Esophagus squamous epithelium (tissue), 5 donors: Measurements from ENCODE around the gene MRC1. TPM values are rescaled to one million over a fixed set of nuclear protein-coding genes. Genes with fewer than 3 reads are reported as not detected.

ENCODE experiments used
- DNase-seq: peaks from one replicate; lab custom pipeline; 2025; lab: John Stamatoyannopoulos, UW
- H3K27ac ChIP-seq, 4 donors: fragments of 200-600 bp; sonication (generic); one replicate each; pipeline ENCODE4 v1.5.1; 2016 to 2019; ENCODE audit warnings: mild to moderate bottlenecking in 1 of 4
- H3K27me3 ChIP-seq, 4 donors: fragments of 200-600 bp; sonication (generic); 1 replicate in 3 of 4; 2 replicates in 1 of 4; pipeline versions ENCODE4 v1.5.1 to v1.6.0; 2017 to 2021; ENCODE audit warnings: antibody characterized with exemption in 1 of 4
- H3K36me3 ChIP-seq, 3 donors: fragments of 200-600 bp; sonication (generic); one replicate each; pipeline ENCODE4 v1.5.1; 2016 to 2019
- H3K4me1 ChIP-seq, 3 donors: fragments of 200-600 bp; sonication (generic); one replicate each; pipeline ENCODE4 v1.5.1; 2017 to 2019
- H3K4me3 ChIP-seq, 4 donors: fragments of 200-600 bp; sonication (generic); 1 replicate in 3 of 4; 2 replicates in 1 of 4; pipeline ENCODE4 v1.5.1; 2016 to 2019; ENCODE audit warnings: mild to moderate bottlenecking in 2 of 4, moderate library complexity in 1 of 4
- H3K9me3 ChIP-seq, 3 donors: fragments of 200-600 bp; sonication (generic); one replicate each; pipeline ENCODE4 v1.5.1; 2016 to 2019
- POLR2A ChIP-seq, 4 donors: fragments of 450-650 bp; IDR thresholded peaks; one replicate each; pipeline ENCODE4 v1.6.1; 2017; ENCODE audit warnings: antibody characterized with exemption in 4 of 4, mild to moderate bottlenecking in 4 of 4, moderate library complexity in 3 of 4
- WGBS, 2 donors: methylation state at CpG; one replicate each; pipeline ENCODE4 v1.1.5; 2018; 5-methylcytosine and 5-hydroxymethylcytosine counted together
- intact Hi-C: fragments of 100-400 bp; cut with DNase I; formaldehyde crosslinking; loops from one replicate; pipeline ENCODE4 v1.15.0; 2022
- total RNA-seq, 4 donors: library from RNA; depleted of rRNA; stranded (reverse); fragments of >200 nt; gene quantifications; one replicate each; pipeline ENCODE4 v1.1.0, GENCODE V29; 2016
- TF ChIP-seq, protein P1 (sequence below), 6 experiments: fragments of 450-650 bp in 4 of 6; fragments of 200-600 bp in 2 of 6; sonication (generic) in 2 of 6; IDR thresholded peaks; one replicate each; pipeline ENCODE4 v1.5.1; 2016 to 2019; ENCODE audit warnings: antibody characterized with exemption in 6 of 6, mild to moderate bottlenecking in 4 of 6, moderate library complexity in 4 of 6
- donor health status: DM: yes; HTN: yes; CAD: no.

MRC1 gene
- total RNA-seq, 4 donors from 2014 or later, result 0.42 to 43.1 (median 15.1) TPM

DNA sequence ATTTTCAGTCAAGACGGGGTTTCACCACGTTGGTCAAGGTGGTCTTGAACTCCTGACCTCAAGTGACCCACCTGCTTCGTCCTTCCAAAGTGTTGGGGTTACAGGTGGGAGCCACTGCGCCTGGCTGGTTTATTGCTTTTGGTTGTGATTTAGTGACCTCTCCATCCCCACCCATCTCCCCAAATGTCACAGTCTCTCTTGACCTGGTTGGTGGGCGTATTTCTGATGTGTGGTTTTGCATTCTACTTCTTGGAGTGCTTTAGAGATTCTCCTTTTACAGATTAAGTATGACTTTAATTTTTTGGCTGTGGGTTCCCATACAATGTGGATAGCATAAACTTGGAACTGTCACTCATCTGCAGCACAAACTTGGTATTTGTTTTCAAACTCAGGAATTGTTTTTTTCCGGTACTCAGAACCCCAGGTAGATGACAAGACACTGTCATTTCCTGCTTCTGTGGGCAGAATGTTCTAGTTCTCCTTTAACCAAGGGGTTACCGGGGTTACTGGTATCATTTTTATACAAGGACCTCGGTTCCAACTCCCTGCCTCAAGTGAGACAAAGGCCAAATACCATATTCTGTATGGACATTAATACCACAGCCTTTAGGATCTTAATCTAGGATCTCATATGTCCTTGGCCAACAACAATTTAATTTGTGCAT, 50.5 kb downstream of the MRC1 start:
- H3K9me3 ChIP-seq, result no peaks in the 10 kb centered on the region
- WGBS, 2 donors, result 69 to 71% methylated on average over 8 of the region's 8 CpGs
- no peak for DNase-seq
- TF ChIP-seq POLR2A (IDR thresholded peaks at IDR 0.05), result no peak
- TF ChIP-seq, protein P1, sequence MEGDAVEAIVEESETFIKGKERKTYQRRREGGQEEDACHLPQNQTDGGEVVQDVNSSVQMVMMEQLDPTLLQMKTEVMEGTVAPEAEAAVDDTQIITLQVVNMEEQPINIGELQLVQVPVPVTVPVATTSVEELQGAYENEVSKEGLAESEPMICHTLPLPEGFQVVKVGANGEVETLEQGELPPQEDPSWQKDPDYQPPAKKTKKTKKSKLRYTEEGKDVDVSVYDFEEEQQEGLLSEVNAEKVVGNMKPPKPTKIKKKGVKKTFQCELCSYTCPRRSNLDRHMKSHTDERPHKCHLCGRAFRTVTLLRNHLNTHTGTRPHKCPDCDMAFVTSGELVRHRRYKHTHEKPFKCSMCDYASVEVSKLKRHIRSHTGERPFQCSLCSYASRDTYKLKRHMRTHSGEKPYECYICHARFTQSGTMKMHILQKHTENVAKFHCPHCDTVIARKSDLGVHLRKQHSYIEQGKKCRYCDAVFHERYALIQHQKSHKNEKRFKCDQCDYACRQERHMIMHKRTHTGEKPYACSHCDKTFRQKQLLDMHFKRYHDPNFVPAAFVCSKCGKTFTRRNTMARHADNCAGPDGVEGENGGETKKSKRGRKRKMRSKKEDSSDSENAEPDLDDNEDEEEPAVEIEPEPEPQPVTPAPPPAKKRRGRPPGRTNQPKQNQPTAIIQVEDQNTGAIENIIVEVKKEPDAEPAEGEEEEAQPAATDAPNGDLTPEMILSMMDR (IDR thresholded peaks at IDR 0.05), result no peak
- no peaks in the 10 kb centered on the region for H3K27me3 ChIP-seq
- no peaks in the 10 kb centered on the region for H3K36me3 ChIP-seq
- no peak overlapping the region for H3K4me3 ChIP-seq
- H3K27ac ChIP-seq, result no peak overlapping the region
- intact Hi-C loops, result no loop called here
- H3K4me1 ChIP-seq, result no peaks in the 10 kb centered on the region

DNA sequence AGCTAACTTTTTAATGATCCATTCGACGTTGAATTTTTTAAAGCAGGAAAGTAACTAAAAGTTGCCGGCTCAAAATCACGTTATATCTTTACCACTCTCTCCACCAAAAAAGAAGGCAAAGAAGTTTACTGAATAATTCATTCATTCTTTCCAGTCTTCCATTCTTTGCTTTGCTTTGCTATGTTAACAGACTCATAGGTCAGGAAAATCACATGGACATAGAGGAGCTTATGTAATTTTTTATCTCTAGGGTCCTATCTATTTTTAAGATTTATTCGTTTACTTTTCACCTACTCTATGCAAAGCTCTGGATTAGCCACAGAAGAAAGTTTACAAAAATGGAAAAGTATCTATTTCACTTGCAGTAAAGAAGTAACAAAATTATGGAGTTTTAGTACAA, 52.6 kb downstream of the MRC1 start:
- WGBS, 2 donors, result 86 to 87% methylated on average over 5 of the region's 5 CpGs
- no peak for DNase-seq
- Histone ChIP-seq H3K4me1 (no peaks in the 10 kb centered on the region), H3K4me3 (no peak overlapping the region), H3K9me3 (no peaks in the 10 kb centered on the region), H3K27me3 (no peaks in the 10 kb centered on the region), H3K27ac (no peak overlapping the region), H3K36me3 (no peaks in the 10 kb centered on the region)
- TF ChIP-seq, protein P1 (IDR thresholded peaks at IDR 0.05), result no peak
- TF ChIP-seq POLR2A (IDR thresholded peaks at IDR 0.05), result no peak
- intact Hi-C loops, result no loop called here

DNA sequence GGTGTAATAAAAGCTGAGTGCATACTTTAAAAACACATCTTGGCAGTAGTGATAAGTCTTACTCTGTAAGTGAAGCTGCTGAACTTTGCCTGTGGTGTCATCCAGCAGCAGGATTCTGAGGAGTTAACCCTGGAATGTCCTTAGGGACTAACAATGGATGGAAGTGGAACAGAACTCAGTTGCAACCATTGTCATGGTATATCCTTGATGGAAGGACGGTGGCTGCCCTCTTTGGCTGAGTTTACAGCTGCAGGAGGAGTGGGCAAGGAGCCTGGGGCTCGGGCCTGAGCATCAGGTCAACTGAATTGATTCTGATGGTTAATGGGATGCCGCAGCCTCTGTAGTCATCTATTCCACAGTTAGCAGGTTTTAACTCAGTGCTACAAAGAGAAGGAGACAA, 56.2 kb downstream of the MRC1 start:
- TF ChIP-seq, protein P1 (IDR thresholded peaks at IDR 0.05), result no peak
- no peak for TF ChIP-seq POLR2A (IDR thresholded peaks at IDR 0.05)
- Histone ChIP-seq H3K36me3 (no peaks in the 10 kb centered on the region), H3K4me1 (no peaks in the 10 kb centered on the region), H3K9me3 (no peaks in the 10 kb centered on the region), H3K27me3 (no peaks in the 10 kb centered on the region), H3K27ac (no peak overlapping the region), H3K4me3 (no peak overlapping the region)
- intact Hi-C loops, result no loop called here
- 60 to 69% methylated on average over 2 to 3 of the region's 3 CpGs for WGBS, 2 donors
- no peak for DNase-seq

DNA sequence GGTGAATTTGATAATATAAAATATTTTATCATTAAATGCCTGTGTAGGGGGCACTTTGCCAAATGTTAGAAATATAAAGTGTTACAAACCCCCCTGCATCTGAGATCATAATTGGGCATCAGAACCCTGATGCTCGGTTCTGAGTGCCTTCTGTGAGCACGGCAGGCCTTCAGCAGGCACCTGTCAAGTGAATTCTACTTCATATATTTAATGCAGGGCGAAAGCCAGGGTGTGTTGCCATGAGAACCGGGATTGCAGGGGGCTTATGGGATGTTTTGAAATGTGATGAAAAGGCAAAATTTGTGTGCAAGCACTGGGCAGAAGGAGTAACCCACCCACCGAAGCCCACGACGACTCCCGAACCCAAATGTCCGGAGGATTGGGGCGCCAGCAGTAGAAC, 57.2 kb downstream of the MRC1 start:
- Histone ChIP-seq H3K4me3 (no peak overlapping the region), H3K9me3 (no peaks in the 10 kb centered on the region), H3K4me1 (no peaks in the 10 kb centered on the region), H3K36me3 (no peaks in the 10 kb centered on the region), H3K27me3 (no peaks in the 10 kb centered on the region), H3K27ac (no peak overlapping the region)
- 82 to 88% methylated on average over 10 of the region's 10 CpGs for WGBS, 2 donors
- intact Hi-C loops, result no loop called here
- TF ChIP-seq POLR2A (IDR thresholded peaks at IDR 0.05), result no peak
- TF ChIP-seq, protein P1 (IDR thresholded peaks at IDR 0.05), result no peak
- no peak for DNase-seq

DNA sequence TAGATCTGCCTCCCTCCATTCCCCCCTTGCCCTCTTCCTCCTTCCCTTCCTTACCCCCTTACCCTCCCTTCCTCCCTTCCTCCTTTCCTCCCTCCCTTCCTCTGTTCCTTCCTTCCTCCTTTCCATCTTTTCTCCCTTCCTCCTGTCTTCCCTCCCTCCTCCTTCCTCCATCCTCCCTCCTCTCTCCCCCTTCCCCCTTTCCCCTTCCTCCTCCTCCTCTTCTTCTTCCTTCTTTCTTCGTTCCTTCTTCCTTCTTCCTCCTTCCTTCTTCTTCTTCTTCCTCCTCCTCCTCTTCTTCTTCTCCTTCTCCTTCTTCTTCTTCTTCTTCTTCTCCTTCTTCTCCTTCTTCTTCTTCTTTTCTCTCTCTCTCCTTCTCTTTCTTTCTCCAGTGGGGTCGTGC, 57.9 kb downstream of the MRC1 start:
- Histone ChIP-seq H3K4me1 (no peaks in the 10 kb centered on the region), H3K27ac (no peak overlapping the region), H3K27me3 (no peaks in the 10 kb centered on the region), H3K4me3 (no peak overlapping the region), H3K36me3 (no peaks in the 10 kb centered on the region), H3K9me3 (no peaks in the 10 kb centered on the region)
- no peak for TF ChIP-seq POLR2A (IDR thresholded peaks at IDR 0.05)
- no peak for DNase-seq
- WGBS, 2 donors, result 59 to 64% methylated on average over 2 of the region's 2 CpGs
- intact Hi-C loops, result no loop called here
